Psoas muscle (tissue), 8 donors: Measurements from ENCODE around the gene PSMD1. TPM values are rescaled to one million over a fixed set of nuclear protein-coding genes. Genes with fewer than 3 reads are reported as not detected.

Experiments
- ATAC-seq, 4 donors: fragments of 200-7000 bp; cut with Tn5 transposase; one replicate each; pipeline ENCODE4 v1.9.1; 2020; ENCODE audit warnings: moderate library complexity in 3 of 4, mild to moderate bottlenecking in 2 of 4
- DNase-seq, 2 donors: peaks; one replicate each; pipeline ENCODE4 v3.0.0-alpha.2; 2020
- H3K27ac ChIP-seq: fragments of 200-600 bp; one replicate; pipeline ENCODE4 v1.8.0; 2022
- H3K27me3 ChIP-seq, 3 donors: fragments of 200-600 bp in 1 of 3; one replicate each; pipeline versions ENCODE4 v1.6.1 to v1.8.0; 2013 to 2022; ENCODE audit warnings: low read length in 2 of 3, mild to moderate bottlenecking in 2 of 3, moderate library complexity in 1 of 3; ENCODE audit not compliant: insufficient read depth in 3 of 3
- H3K36me3 ChIP-seq, 2 donors: fragments of 200-600 bp in 1 of 2; one replicate each; pipeline versions ENCODE4 v1.6.1 to v1.8.0; 2013 to 2022; ENCODE audit warnings: low read depth in 1 of 2, mild to moderate bottlenecking in 1 of 2, moderate library complexity in 1 of 2; ENCODE audit not compliant: insufficient read depth in 1 of 2
- H3K4me1 ChIP-seq: fragments of 200-600 bp; one replicate; pipeline ENCODE4 v1.8.0; 2022
- H3K4me3 ChIP-seq: fragments of 200-600 bp; one replicate; pipeline ENCODE4 v1.8.0; 2022; ENCODE audit warnings: mild to moderate bottlenecking
- H3K9me3 ChIP-seq: fragments of 200-600 bp; one replicate; pipeline ENCODE4 v1.8.0; 2022
- WGBS, 3 donors: extraction: QIAGEN DNeasy Blood & Tissue Kit; methylation state at CpG; one replicate each; pipeline versions ENCODE4 v1.1.6 to v1.1.7; 2013; 5-methylcytosine and 5-hydroxymethylcytosine counted together
- intact Hi-C, 2 donors: fragments of 100-400 bp; cut with DNase I; formaldehyde crosslinking; loops; one replicate each; pipeline versions ENCODE4 v1.11.0 to v1.14.2; 2022
- polyA plus RNA-seq, 3 donors: library from polyadenylated mRNA; stranded (reverse); fragments of 200-250 nt; gene quantifications; one replicate each; pipeline ENCODE4 v1.2.3, GENCODE V29; 2013
- total RNA-seq, 4 donors: library from RNA; stranded (reverse); fragmentation: NEBNext Ultra II Directional in 2 of 4; extraction: Animal tissue kit (Norgen Biotek cat#: 25700) in 2 of 4; gene quantifications; one replicate each; pipeline versions ENCODE4 v1.2.1 to v1.2.4, GENCODE V29; 2021 to 2023
- TF ChIP-seq, protein P1 (sequence below): fragments of 200-600 bp; IDR thresholded peaks from one replicate; pipeline ENCODE4 v1.8.0; 2022; ENCODE audit warnings: antibody characterized with exemption
- donor health status: healthy with polysubstance abuse.
- donor health status: DM: no; HTN: no; CAD: no; lungs with moderate emphysema.
- donor health status: Bipolar disorder and iron deficiency.
- donor health status: healthy.
- donor health status: DM: yes; HTN: yes; CAD: no.
- donor health status: DM: no; HTN: no; CAD: no.
- donor health status: DM: no; HTN: no; CAD: no.
- donor health status: DM: yes; HTN: yes; CAD: no.

Gene PSMD1
- total and polyA plus RNA-seq, 7 donors, result 74.4 to 170 (median 152) TPM

GRCh38 chr2:231051116-231051515, 5.6 kb upstream of the PSMD1 start:
- no peaks in the 10 kb centered on the region for H3K9me3 ChIP-seq
- DNase-seq (no peak), ATAC-seq (no peak)
- no peak overlapping the region for H3K27ac ChIP-seq
- intact Hi-C loops, result loop anchor here in 1 of 2 donors (5.0 kb wide), 1 partner anchor 224 kb away; no protein-coding TSS in a partner anchor
- 85 to 91% (median 91%) methylated on average over 5 of the region's 5 CpGs for WGBS, 3 donors
- H3K4me3 ChIP-seq, result no peak overlapping the region
- H3K36me3 ChIP-seq, result no peaks in the 10 kb centered on the region
- H3K4me1 ChIP-seq, result peaks cover 4% of the 10 kb centered on the region
- TF ChIP-seq, protein P1, sequence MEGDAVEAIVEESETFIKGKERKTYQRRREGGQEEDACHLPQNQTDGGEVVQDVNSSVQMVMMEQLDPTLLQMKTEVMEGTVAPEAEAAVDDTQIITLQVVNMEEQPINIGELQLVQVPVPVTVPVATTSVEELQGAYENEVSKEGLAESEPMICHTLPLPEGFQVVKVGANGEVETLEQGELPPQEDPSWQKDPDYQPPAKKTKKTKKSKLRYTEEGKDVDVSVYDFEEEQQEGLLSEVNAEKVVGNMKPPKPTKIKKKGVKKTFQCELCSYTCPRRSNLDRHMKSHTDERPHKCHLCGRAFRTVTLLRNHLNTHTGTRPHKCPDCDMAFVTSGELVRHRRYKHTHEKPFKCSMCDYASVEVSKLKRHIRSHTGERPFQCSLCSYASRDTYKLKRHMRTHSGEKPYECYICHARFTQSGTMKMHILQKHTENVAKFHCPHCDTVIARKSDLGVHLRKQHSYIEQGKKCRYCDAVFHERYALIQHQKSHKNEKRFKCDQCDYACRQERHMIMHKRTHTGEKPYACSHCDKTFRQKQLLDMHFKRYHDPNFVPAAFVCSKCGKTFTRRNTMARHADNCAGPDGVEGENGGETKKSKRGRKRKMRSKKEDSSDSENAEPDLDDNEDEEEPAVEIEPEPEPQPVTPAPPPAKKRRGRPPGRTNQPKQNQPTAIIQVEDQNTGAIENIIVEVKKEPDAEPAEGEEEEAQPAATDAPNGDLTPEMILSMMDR, result no peak
- peaks cover 0 to 13% (median 2%) of the 10 kb centered on the region in 3 donors for H3K27me3 ChIP-seq

- WGBS, 3 donors, result 6 to 7% (median 6%) methylated on average over 58 to 62 of the region's 62 CpGs
- ATAC-seq (peak; percentile 55 to 73 (median 66)), DNase-seq (peak; percentile 83 to 86)
- TF ChIP-seq, protein P1, result peak; percentile 84
- H3K36me3 ChIP-seq, result no peaks in the 10 kb centered on the region
- no peak overlapping the region for H3K27ac ChIP-seq
- H3K4me1 ChIP-seq, result peaks cover 8% of the 10 kb centered on the region
- intact Hi-C loops, result loop anchor here in 1 of 2 donors (5.0 kb wide), 1 partner anchor 225 kb away; no protein-coding TSS in a partner anchor
- H3K9me3 ChIP-seq, result no peaks in the 10 kb centered on the region
- H3K4me3 ChIP-seq, result peak overlapping the region; percentile 75
- H3K27me3 ChIP-seq, result peaks cover 0 to 4% (median 2%) of the 10 kb centered on the region in 3 donors
These were observed 3.9 kb upstream of the PSMD1 start for GRCh38 chr2:231052494-231053451.

DNA sequence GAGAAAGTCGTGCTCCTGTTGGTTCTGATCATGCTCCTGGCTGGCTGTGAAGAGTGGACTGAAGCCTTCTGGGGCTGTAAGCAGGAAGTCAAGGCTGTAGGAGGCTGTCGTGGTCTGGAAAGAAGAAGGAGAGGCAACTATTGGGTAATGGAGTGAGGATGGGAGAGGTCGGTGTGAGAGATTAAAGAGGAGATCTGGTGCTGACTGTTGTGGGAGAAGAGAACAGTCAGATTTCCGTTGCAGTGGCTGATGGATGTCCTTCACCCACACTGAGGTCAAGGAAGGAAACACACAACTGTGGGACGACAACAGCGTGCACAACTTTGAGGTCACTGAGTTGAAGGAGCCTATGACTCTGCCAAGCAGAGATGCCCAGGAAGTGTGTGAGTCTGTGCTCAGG, 2.8 kb upstream of the PSMD1 start:
- ATAC-seq, result no peak

DNA sequence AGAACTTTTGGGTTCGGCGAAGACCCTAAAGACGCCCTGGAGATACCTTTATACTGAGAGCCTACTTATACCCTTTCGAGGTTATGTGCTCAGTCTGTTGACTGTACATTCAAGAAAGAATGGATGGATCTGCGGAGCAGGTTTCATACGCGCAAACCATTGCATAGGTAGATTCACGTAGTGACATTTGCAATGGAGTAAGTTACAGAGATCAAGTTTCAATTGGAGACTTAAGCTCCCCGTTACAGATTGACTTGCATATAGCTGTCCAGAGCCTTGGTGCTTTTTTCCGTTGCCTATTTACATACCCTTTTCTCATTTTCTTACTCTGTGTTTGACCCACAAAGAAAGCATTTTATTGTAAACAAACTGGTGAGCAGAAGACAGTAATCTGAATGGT, 923 bp downstream of the PSMD1 start:
- TF ChIP-seq, protein P1, result no peak
- H3K4me3 ChIP-seq, result peak overlapping the region; percentile 99
- H3K9me3 ChIP-seq, result no peaks in the 10 kb centered on the region
- H3K36me3 ChIP-seq, result peaks cover 6 to 19% of the 10 kb centered on the region in 2 donors
- DNase-seq (no peak), ATAC-seq (peak in 1 of 4 donors; percentile 33)
- H3K27me3 ChIP-seq, result no peaks in the 10 kb centered on the region
- peaks cover 46% of the 10 kb centered on the region for H3K4me1 ChIP-seq
- WGBS, 3 donors, result 2 to 3% (median 3%) methylated on average over 10 of the region's 10 CpGs
- intact Hi-C loops, result no loop called here
- peak overlapping the region; percentile 85 for H3K27ac ChIP-seq

More for the DNA sequence above, 2.8 kb upstream of the PSMD1 start:
- intact Hi-C loops, result loop anchor here in 1 of 2 donors (5.0 kb wide), 1 partner anchor 227 kb away; no protein-coding TSS in a partner anchor
- H3K4me1 ChIP-seq, result peaks cover 18% of the 10 kb centered on the region
- no peak for DNase-seq
- no peaks in the 10 kb centered on the region for H3K9me3 ChIP-seq
- H3K4me3 ChIP-seq, result no peak overlapping the region
- TF ChIP-seq, protein P1, result no peak
- 78 to 82% (median 81%) methylated on average over 6 of the region's 6 CpGs for WGBS, 3 donors
- no peaks in the 10 kb centered on the region for H3K36me3 ChIP-seq
- no peak overlapping the region for H3K27ac ChIP-seq
- peaks cover 0 to 3% (median 2%) of the 10 kb centered on the region in 3 donors for H3K27me3 ChIP-seq
